Measurements from ENCODE around the gene CLIC2.
A peak's percentile ranks its signal among the peaks of the same experiment; 100 is the strongest.
"Not testable (repeated sequence)": the region's sequence is repeated elsewhere in the genome, so short reads cannot be mapped to it uniquely, and the experiment has no call there.

The CLIC2 gene

DNA sequence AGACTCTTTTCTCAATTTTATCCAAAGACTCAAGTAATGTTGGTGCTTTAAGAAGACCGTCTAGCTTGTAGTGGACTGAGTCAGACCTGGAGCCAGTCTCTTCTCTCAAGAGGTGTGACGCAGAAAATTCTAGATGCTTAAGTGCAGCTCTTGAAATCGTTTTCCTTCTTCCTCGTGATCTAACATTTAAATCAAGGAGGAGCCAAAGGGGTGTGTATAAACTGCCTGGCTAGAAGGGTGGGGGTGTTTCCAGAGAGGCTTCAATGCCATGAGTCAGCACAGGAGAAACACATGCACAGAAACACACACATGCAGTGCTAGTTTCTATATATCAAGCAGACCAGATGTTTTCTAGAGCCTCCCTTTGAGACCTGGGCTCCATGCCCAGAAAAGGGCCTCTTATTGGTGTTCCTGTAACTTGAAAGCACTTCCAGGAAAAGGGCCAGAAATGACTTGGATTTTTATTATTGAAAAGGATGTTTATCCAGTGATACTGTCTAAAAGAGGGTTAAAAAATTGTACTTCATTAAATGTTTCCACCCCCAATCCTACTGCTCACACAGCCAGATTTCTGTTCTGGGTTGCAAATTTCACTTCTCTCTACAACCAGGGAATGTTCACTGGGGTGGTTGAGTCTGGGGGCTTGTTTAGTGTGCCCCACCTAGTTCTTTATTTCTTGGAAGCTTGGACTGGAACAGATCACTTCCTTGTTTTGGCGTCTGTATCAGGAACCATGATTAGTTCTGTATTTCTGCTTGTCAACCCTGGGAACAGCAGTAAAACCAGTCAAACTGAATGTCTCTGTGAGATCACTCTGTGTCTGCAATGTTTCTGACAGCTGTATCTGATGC, at the start of gene CLIC2:
Gene CLIC2, minus strand, starts transcription at position 129 of the 851 bp plus-strand sequence. CDS start 187 bp downstream, outside the sequence.
- DNase-seq = no peak

DNA sequence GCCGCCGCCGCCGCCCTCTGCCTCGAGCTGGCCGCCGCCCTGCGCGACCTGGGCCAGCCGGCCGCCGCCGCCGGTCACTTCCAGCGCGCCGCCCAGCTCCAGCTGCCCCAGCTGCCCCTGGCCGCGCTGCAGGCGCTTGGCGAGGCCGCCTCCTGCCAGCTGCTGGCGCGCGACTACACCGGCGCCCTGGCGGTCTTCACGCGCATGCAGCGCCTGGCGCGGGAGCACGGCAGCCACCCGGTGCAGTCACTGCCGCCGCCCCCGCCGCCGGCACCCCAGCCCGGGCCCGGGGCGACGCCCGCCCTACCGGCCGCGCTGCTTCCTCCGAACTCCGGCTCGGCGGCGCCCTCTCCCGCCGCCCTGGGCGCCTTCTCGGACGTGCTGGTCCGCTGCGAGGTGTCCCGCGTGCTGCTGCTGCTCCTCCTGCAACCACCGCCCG, 48.1 kb upstream of the CLIC2 start:
- not testable (repeated sequence) for DNase-seq

DNA sequence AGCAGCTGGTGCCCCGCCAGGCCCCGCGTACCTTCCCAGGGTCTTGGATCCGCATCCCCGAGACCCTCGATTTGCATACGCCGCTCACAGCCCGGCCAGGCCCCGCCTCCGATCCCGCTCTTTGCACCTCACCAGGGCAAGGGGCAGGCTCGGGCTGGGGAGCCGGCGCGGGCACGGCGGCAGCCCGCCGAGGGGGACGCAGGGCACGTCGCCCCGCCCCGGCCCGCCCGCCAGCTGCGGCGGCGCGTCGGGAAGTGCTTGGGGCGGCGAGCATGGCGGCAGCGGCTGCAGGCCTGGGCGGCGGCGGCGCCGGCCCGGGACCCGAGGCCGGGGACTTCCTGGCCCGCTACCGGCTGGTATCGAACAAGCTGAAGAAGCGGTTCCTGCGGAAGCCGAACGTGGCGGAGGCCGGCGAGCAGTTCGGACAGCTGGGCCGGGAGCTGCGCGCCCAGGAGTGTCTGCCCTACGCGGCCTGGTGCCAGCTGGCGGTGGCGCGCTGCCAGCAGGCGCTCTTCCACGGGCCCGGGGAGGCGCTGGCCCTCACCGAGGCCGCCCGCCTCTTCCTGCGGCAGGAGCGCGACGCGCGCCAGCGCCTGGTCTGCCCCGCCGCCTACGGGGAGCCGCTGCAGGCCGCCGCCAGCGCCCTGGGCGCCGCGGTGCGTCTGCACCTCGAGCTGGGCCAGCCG, 47.6 kb upstream of the CLIC2 start, which contains the start of gene F8A2:
Gene F8A2, plus strand, starts transcription at position 253 of the 686 bp plus-strand sequence. Its CDS starts 20 bp downstream, at position 273.
- DNase-seq = not testable (repeated sequence)

DNA sequence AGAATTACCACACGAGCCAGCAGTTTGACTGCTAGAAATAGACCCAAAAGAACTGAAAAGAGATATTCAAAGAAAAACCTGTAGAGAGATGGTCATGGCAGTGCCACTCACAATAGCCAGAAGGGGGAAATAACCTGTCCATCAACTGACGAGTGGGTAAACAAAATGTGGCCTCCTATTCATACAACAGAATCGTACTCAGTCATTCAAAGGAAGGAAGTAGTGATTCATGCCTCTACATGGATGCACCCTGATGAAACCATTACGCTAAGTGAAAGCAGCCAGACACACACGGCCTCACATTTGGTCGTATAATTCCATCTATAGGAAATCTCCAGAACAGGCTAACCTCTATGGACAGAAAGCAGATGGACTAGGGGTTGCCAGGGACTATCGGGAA, 45.4 kb upstream of the CLIC2 start:
- not testable (repeated sequence) for DNase-seq

DNA sequence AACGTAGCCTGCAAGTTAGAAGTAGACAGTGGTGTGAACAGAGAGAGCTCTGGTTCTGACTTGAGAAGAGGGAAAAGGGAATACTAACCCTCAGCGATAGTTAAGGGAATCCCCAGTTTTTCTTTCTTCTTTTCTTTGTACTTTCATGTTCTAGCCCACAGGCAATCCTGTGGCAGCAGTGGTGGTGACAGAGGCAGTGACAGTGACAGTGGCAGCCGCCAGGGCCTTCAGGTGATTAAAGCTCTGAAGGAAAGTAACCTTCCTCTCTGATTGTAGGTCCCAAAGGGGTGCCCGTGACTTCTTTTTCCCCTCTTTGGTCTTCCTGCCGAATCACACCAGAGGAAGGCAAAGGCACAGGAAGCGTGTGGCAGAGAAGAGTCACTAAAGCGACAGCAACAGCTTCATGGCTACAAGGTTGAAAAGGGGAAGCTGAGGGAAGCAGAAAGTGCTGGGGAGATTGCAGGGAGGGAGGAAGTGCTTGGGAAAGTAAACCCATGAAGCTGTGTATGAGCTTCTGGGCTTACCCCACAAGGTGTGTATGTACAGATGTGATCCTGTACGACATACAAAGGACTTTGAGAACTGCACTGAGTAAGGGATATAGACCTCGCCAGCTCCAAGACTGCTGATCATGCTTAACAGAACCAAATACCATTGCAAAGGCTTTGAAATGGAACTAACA, 39.5 kb upstream of the CLIC2 start:
- not testable (repeated sequence) for DNase-seq

DNA sequence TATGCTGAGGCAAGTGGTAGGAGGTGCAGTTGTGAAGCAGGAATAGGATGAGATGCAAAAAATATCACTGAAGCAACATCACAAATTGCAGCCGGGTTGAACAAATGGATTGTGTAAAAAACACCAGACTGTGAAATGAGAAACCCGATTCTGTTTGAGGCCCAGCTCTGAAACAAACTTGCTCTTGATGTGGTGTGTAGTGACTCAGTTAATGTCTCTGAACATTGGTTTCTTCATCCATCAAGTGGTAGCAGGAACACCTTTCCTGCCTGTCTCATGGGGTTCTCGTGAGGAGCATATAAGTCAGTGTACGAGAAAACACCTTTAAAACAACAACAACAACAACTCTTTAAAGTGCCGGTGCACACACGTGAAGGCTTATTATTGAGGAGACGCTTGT, 29.3 kb upstream of the CLIC2 start:
- DNase-seq = not testable (repeated sequence)

DNA sequence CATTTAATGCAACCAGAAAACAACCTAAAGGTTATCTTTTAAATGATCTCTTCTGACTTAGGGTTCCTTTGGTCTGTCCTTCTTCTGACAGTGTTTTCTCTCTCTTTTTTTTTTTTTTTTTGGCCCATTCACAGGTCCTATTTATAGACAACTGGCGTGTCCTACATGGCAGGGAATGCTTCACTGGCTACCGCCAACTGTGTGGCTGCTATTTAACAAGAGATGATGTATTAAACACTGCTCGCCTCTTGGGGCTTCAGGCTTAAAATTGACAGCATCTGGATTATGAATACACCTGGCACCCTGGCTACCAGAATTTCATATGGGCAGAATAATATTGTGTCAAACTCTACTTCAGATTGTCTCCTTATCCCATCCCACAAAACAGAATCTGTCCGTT, 15.0 kb upstream of the CLIC2 start:
- DNase-seq = not testable (repeated sequence)

DNA sequence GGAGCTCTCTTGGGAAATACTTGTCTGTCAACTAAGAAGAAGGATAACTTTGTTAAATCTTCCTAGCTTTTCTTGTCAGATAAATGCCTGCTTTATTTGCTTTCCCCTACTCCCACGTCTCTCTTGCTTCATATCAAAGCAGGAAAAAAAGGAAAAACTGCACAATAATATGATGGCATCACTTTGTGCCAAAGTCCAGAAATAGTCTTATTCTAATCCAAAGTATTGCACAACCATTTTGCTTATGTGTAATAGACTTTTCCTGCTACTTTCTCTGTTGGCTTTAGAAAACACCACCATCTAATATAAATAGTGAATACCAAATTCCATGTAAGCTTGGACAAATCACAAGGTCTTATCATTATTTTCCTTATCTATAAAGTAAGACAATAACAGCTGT, 11.3 kb upstream of the CLIC2 start:
- not testable (repeated sequence) for DNase-seq

DNA sequence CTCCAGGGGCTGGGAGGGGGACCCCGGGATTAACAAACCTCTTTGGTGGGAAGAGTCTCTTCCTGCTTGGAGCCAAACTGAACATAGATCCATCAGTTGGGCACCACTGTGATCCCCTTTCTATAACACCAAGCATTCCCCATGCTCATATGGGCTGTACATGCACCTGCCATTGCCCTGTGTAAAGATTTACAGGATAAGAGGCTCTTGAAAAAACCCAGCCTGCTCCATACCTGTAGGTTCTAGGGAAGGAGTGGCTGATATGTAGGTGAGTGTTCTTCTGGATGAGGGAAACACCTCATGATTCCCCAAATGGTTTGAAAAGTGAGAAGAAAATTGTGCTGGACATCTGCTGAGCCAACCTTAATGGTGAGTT, 911 bp upstream of the CLIC2 start:
- not testable (repeated sequence) for DNase-seq

DNA sequence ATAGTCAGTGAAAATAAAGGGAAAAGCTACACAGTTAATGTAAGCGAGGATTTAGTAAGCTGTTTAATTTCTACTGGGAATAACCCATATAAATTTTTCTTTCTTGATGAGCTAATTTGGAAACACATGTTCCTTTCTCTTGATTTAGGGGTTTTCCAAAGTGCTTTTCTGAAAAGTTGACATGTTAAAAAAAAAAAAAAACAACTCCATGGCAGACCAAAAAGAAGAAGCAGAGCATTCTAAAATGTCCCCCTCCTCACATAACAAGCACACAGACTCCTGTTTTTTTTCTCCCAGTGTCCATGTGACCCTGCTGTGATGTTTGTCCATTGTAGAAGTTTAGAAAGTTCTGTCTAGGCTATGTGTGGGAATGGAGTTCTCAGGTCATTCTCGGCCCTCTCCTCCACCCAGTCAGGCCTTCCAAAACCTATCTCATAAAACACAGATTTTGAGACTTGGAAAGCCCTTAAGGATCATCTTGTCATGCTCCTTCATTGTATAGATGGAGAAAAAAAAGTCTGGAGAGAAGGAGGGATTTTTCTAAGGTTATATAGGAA, 792 bp downstream of the CLIC2 start:
- no peak for DNase-seq

DNA sequence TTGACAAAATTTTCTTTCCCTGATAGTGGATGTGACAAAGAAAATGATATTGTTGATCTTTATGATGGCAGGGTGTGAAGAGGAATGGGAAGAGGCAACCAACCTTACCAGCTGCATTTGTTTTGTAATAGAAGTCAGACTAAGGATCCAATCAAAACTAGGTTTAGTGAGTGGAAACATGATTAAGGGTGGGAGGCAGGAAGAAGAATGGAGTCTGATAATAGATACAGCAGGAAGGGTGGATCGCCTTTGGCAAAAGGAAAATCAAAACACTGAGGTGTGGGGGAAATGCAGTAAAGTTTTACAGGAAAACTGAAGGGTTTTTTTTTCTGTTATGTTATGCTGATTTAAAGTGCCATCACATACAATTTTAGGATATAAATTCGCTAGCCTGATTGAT, 3.4 kb downstream of the CLIC2 start:
- no peak for DNase-seq

DNA sequence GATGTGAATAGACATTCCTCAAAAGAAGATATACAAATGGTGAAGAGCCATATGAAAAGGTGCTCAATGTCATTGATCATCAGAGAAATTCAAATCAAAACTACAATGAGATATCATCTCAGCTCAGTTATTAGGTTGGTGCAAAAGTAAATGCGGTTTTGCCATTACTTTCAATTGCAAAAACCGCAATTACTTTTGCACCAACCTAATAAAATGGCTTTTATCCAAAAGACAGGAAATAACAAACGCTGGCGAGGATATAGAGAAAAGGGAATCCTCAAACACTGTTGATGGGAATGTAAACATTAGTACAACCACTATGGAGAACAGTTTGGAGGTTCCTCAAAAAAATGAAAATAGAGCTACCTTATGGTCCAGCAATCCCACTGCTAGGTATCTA, 5.1 kb downstream of the CLIC2 start:
- DNase-seq = no peak

DNA sequence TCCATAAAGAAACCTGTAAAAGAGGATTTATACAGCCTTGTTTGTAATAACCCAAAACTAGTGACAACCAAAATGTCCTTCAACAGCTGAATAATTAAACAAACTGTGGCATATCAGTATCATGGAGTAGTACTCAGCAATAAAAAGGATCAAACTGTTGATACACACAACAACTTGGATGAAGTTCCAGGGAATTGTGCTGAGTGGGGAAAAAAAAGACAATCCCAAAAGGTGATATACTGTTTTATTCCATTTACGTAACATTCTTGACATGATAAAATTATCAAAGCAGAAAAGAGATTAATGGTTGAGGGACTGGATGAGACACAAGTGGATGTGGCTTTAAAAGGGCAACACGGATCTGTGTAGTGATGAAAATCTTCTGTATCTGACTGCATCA, 7.8 kb downstream of the CLIC2 start:
- no peak for DNase-seq

DNA sequence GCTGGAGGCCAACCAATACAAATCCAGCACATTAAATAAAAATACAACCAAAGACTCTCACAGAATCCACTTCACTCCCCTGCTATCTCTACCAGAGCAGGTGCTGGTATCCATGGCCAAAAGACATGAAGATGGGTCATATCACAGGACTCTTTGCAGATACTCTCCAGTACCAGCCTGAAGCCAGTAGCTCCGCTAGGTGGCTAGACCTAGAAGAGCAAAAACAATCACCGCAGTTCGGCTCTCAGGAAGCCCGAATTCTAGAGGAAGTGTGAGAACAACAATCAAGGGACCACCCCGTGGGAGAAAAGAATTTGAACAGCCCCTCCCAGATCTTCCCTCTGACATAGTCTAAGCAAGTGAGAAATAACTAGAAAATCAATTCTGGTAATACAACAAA, 20.2 kb downstream of the CLIC2 start:
- no peak for DNase-seq

DNA sequence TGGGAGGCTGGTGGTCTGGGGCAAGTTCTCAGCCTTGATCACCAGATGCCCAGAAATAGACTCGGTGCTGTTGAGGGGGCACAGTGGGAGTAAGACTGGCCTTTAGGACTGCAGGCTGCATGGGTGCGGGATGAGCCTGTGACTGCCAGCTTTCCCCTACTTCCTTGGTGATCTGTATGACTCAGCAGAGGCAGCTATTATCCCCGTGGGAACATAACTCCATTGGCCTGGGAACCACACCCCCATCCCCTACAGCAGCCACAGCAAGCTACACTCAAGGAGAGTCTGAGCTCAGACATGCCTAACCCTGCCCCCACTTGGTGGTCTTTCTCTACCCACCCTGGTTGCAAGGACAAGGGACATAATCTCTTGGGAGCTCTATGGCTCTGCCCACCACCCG, 20.6 kb downstream of the CLIC2 start:
- DNase-seq = no peak

DNA sequence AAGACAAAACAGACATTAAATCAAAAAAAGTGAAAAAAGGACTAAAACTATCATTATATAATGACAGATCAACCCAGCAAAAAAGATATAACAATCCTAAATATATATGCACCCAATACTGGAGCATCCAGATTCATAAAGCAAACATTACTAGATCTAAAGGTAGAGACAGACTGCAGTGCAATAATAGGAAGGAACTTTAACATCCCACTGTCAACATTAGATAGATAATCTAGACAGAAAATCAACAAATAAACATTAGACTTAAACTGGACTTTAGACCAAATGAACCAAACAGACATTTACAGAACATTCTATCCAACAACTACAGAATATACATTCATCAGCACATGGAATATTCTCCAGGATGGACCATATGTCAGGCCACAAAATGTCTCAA, 40.6 kb downstream of the CLIC2 start:
- no peak for DNase-seq

DNA sequence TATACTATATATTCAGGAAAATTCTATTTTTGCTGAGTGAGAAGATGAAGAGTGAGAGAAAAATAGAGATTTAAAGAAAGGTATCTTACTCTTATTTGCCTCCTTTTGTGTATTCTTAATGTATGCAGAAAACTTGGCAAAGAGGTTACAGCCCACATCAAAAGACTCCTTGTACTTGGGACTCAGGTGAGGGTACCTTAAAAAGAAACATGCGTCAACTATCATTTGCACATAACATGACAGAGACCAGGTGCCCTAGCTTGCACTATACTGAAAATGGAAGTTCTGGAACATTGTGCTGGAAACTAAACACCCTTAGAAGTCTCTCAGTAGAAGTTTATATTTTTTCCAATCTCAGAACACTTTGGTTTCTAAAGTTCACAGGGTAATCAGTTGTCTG, 54.5 kb downstream of the CLIC2 start:
- no peak for DNase-seq

DNA sequence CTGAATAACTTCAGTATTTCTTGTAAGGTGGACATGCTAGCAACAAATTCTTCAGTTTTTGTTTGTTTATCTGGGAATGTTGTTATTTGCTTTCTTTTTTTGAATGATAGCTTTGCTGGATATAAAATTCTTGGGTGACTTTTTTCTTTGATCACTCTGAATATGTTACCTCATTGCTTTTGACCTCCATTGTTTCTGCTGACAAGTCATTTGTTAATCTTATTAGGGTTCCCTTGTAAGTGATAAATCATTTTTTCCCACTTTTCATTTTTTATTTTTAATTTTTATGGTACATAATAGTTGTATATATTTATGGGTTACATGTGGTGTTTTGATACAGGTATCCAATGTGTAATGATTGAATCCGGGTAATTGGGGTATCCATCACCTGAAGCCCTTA, 63.4 kb downstream of the CLIC2 start:
- no peak for DNase-seq

DNA sequence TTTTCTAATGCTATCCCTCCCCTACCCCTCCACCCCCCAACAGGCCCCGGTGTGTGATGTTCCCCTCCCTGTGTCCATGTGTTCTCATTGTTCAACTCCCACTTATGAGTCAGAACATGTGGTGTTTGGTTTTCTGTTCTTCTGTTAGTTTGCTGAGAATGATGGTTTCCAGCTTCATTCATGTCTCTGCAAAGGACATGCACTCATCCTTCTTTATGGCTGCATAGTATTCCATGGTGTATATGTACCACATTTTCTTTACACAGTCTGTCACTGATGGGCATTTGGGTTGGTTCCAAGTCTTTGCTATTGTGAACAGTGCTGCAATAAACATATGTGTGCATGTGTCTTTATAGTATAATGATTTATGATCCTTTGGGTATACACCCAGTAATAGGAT, 66.4 kb downstream of the CLIC2 start:
- not testable (repeated sequence) for DNase-seq

DNA sequence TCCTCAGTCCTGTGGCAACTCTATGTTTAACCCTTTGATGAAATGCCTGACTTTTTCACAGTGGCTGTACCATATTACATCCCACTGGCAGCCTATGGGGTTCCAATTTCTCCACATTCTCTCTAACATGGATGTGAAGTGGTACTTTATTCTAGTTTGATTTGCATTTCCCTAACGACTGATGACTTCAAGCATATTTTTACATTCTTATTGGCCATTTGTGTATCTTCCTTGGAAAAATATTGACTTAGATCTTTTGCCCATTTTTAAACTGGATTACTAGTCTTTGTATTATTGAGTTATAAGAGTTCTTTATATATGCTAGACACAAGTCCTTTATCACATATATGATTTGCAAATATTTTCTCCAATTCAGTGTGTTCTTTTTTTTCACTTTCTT, 68.0 kb downstream of the CLIC2 start:
- DNase-seq = no peak

DNA sequence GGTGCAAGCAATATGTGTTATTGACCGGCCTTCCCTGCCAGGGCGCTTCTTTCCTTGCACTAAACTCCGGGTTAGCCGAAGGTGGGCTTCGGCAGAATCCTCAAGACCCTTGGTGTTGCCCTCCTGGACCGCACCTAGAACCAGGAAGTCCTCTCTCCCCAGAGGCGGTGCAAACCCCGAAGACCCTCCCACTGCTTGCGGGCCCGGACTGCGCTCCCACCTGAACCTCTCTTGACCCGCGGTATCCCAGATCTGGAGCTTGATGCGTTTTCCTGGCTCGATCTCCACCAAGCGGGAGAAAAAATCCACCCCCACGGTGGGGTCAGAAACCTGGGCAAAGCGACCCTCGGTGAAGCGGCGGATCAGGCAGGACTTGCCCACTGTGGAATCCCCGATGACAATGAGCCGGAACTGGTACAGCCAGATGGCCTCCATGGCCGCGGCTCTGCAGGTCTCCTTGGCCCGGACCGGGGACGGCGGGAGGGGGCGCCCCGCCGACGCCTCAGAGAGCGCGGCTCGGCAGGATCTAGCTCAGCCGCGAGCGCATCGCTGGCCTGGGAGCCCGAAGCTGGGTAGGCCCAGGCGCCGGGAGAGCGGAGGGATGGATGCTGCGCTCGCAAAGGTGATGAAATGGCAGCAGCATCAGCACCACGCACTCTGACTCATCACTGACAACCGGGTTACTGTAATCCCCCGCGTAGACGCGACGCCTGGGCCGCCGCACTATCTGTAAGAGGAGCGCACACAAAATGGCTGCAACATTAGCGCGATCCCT, 70.4 kb downstream of the CLIC2 start, which contains the start of gene RAB39B:
Gene RAB39B, minus strand, starts transcription at position 638 of the 775 bp plus-strand sequence. Its CDS starts 203 bp downstream, at position 435.
- peak; percentile 15 for DNase-seq

All from GDM1 (cell line).